Ecto neural progenitor cell (in vitro differentiated cells): ENCODE data around the gene PRKCD.
"Not testable (repeated sequence)": the region's sequence is repeated elsewhere in the genome, so short reads cannot be mapped to it uniquely, and the experiment has no call there.

ENCODE experiments used
- DNase-seq: peaks from one replicate; pipeline ENCODE4 v3.0.0-alpha.2; 2018; ENCODE audit warnings: low spot score

The PRKCD gene

DNA sequence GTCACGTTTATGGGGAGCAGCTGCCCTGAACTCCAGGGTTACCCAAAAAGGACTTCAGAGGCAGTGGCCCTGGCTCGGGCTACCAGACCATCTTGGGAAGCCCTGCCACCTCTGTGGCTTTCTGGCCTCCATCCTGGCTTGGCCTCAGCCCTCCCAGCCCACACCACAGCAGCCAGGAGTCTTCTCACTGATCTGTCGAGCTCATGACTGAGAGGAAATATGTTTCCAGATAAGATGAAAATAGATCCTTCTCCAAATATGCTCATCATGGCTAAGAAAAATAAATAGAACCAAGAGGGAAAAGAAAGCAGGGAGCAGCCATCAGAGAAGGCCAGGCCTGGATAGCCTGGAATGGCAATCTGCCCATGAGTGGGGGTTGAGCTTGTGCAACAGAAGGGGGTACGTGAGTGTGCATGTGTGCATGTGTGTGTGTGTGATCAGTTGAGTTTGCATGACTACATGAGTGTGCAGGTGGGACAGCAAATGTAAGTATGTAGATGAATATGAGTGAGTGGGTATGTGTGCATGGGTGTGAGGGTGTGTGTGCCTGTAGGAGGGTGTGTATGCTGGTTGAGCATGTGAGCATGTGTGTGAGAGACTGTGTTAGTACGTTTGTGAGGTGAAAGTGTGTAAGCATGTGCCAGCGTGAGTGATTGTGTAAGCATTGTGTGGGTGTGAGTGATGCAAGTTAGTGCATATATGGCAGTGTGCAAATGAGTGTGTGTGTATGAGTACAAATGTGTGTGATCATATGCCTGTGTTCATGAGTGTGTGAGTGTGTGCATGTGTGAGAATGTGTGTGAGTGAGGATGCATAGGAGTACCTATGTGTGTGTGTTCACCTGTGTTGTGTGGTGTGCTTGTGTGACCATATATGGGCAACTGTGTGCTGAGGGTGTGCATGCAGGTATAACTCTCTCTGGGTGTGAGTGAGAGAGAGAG, 20.8 kb upstream of the PRKCD start:
- no peak for DNase-seq

DNA sequence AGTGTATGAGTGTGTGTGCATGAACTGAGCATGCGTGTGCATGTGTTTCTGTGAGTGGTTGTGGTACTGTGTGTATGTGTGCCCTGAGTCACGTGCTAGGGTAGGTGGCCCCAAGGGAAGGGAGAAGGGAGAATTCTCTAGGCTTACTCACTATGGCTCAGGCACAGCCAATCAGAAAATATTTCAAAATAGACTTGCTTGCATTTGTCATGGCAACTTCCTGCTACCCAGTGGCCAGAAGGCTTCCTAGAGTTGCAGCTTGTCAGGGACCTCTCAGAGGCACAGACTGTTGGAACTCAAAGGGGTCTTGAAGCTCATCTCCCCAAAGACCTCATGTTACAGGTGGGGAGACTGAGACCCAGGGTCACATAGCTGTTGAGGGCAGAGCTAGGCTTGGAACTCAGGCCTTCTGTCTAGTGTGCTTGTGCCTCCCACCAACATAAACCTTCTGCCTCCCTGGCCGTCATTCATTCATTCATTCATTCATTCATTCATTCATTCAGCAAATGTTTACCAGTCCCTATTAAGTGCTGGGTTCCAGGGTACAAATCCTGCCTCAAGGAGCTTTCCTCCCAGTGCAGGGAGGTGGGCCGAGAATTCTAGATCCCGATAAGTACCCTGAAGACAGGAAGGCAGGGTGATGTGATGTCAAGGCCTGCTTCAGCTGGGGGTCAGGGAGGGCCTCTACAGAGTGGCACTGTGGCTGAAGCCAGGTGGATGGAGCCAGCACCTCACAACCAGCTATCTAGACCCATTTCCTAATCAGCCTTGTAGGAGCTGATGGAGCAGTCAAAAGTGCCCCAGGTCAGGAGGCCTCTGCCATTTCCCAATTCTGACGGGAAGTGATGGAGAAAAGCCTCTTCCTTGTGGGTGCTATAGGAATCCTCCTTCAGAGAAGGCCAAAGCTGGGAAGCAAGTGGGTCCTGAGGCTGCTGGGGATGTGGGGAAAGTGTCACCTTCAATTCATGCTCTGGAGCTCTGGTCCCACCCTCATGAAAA, 19.9 kb upstream of the PRKCD start:
- DNase-seq = no peak

DNA sequence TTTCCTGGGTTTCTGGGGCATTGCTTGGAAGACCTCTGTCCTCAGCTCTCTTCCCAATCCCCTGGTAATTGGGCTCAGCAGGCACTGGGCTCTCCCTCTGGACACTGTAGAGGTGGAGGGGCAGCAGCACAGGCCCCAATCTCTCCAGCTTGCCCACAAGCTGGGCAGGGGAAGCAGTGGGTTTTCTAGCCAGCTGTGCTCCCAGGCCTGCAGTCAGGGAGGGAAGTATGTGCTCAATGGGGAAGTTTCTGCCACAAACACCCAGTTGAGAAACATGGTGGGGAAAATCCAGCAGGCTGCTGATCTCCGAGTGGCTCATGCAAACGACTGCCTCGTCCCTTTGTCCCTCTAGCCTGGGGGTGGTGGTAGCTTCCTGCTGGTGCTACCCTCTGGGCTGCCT, 18.0 kb upstream of the PRKCD start:
- no peak for DNase-seq

DNA sequence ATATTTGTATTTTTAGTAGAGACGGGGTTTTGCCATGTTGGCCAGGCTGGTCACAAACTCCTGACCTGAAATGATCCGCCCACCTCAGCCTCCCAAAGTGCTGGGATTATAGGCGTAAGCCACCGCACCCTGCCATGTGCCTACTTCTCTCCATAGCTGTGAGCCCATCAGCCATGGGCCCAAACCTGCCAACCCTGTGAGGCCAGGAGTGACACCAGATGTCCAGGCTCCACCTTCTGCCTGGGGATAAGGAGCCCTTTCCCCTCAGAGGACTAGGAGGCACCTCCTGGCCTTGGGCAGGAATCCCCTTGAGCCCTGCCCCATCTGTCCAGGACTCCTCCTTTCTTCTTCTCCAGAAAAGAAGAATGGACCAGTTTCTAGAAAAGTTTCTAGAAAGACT, 16.6 kb upstream of the PRKCD start:
- DNase-seq = no peak

DNA sequence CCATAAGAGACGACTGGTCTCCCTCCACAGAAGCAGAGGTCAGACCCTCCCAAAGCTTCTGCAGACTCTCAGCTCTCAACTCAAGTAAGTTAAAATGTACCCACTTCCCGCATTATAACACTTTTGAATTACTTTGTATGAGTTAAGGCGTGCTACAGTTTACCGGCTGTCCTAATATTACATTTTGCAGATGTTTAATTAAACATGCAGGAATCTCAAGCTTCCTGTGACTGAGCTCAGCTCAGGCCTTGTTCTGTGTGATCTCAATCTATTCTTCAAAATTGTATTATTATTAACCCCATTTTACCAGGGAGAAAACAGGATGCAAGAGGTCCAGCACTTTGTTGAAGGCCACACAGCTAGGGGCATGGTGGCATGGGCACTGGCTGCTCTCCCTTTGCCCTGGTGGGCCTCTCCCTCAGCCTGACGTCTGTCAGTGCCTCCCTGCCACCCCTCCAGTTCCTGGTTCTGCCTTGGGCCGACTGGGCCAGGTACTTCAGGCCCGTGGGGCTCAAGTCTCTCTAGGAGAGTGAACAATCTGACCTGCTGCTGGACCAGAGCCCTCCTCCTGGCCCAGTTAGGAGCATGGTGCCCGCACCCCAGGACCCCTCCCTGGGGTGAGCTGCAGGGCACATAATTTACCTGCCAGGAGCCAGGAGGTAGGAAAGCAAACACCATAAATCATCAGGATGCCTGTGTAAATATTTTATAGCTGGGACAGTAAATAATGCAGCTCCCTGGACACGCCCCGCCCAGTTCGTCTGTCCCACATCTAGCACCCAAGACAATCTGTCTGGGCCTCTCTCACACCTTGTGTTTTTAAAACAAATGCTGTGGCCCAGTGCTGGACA, 15.9 kb upstream of the PRKCD start:
- DNase-seq = no peak

DNA sequence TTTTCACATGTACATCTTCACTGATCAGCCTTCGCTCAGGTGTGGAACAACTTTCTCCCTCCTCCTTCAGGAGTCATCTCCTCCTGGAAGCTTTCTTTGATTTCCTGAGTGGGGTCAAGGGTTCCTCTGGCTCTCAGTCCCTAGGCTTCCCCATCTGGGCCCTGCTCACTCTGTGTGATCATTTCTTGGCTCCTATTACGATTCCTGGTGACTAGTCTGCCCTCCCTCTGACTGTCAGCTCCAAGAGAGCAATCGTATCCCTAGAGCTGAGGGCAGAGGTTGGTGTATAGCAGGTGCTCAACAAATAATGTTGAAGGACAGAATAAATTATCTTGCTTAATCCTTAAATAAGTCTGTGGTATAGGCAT, 15.3 kb upstream of the PRKCD start:
- no peak for DNase-seq

DNA sequence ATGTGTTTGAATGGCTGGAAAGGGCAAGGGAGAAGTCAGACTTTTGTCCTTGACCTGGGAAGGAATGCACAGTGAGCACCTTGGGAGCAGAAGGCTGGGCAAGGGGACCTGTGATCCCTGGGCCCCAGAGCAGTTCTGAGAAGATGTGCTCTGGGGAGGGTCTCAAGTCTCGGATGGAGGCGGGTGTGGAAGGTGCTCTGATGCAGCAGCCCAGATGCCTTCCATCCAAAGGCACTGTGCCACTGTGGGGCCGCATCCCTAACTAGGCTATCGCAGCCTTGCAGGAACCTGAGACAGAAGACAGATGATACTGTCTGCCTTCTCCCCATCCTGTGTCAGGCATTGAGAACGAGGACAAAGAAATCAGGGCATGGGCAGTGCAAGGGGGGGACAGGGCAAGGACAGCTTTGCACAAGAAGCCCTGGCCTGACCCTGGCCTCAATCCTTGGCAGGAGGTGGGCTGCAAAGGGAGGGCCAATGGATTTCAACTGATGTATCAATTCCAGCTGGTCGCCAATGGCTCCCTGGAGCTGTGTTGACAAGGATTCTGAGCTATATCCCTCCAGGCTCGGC, 14.6 kb upstream of the PRKCD start:
- no peak for DNase-seq

DNA sequence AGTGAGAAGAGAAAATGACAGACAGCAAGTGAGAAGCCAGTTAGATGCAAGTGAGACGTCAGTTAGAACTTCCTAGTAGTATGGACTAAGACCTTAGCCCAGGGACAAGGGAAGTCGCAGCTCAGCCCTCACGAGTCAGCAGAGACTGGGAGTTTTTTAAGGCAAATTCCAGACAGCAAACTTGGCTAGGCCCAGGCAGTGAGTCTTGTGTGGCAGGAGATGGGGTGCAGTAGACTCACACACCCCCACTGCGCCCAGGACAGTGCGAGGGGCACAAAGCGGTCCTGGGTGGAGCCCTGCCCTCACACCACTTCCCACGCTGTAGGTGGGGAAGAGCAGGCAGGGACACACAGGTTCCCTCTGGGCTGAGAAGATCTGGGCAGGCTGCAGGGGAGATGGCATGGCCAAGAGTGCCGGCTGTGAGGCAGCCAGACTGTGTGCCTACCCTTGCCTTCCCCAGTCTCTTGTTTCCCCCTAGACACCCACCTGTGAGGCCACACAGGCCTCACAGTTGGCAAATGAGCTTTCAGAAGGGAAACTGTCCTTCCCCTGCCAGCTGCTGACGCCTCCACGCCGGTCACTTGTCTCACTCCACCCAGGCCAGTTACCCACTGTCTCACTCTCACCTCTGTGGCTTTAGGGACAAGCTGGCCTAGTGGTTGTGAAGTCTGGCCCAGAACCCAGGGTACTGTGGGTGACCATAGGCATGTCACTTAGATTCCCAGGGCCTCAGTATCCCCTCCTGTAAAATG, 13.7 kb upstream of the PRKCD start:
- DNase-seq = no peak

DNA sequence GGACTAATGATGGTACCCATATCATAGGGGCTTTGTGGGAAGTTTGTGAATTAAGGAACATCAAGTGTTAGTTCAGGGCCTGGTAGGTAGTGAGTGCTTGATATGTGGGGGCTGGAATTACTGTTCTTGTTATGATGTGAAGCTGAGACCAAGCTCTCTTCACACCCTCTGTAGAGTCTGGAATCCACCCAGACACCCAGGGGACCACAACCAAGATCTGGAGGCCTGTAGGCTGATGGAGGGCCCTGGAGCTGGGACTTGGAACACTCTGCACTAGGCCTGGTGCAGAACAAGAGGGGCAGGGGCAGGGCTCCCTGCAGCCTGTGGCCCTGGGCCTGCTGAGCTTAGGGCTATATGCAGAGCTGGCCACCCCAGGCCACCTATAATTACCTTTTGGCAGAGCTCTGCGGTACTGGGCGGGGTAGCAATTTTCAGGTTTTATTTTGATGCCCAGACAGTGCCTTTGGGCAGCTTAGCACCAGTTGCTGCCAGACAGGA, 13.1 kb upstream of the PRKCD start:
- DNase-seq = no peak

DNA sequence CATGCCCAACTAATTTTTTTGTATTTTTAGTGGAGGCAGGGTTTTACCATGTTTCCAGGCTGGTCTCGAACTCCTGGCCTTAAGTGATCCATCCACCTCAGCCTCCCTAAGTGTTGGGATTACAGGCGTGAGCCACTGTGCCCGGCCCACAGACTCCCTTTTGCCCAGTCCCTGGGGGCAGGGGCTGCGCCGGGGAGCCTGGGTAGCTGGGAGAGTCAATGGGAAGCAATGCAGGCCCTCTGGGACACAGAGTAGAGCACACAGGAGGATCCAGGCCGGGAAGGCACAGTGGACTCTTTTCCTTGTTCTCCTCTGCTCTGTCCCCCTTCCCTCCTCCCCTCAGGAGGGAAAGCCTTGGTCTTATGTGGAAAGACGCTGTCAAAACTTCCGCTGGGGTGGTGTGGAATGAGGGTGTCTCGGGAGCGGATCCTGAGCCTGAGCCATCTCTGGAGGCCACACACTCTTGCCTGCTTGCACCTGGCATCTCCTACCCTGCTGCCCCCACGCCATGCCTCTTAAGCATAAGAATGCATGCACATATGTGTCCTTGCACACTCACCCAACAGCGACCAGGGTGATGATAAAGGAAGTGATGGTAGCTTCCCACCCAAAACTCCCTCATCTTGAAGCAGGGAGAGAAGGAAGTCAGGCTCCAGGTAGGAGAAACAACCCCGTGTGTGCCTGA, 11.9 kb upstream of the PRKCD start:
- DNase-seq = no peak

DNA sequence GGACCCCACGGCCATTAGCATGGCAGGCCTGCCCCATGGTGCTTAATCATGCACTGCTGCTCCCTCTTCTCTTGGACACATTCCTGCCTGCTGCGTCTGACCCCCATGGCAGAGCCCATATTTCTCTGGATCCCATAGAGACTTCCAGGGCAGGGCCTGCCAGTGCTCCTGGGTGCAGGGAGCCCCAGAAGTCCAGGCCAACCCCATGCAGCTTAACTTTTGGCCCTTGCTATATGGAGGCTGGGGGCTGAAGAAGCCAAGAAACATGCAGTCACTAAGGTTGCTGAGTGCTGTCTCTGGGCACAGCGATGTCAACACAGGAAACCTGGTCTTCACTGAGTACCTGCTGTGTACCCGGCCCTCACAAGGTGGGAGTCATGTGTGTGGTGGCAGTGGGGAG, 11.3 kb upstream of the PRKCD start:
- DNase-seq = no peak

DNA sequence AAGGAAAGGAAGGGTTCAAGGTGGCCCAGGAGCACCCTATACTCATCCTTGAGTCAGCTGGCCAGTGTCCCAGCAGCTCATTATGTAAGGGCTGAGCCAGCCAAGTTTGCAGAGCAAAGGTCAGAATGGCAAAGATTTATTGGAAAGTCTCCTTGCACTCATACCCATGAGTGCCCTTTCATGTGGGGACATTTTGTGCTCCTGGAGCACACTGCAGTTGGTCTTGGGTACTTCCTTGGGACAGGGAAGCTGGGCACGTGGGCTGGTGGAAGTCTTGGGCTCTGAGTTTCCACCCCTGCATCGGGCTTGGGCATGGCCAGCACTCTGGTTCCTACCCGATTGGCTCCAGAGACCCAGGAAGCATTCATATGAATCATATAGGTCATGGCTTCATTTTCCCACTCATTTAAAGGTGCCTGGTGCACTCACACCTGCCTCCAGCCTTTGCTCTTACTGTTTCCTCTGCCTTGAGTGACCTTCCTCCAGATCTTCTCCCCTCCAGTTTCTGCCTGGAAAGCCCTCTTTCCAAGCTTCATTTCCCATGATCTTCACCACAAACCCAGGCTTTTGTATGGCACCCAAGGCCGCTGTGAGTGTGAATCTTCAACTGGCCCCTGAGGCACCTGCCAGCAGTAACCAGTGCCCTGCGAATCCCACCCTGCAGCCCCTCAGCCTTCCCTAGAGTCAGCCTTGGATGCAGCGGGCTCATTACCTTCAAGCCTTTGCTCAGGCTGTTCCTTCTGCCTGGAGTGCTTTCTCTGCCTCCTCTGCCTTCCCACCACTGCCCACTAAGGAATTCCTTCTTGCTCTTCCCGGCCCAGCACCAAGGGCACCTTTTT, 10.5 kb upstream of the PRKCD start:
- no peak for DNase-seq

DNA sequence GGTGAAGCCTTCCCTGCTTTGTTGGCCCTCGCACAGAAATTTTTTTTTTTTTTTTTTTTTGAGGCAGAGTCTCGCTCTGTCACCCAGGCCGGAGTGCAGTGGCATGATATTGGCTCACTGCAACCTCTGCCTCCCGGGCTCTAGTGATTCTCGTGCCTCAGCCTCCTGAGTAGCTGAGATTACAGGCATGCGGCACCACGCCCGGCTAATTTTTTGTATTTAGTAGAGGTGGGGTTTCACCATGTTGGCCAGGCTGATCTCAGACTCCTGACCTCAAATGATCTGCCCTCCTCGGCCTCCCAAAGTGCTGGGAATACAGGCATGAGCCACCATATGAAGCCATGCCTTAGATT, 9.9 kb upstream of the PRKCD start:
- DNase-seq = not testable (repeated sequence)

DNA sequence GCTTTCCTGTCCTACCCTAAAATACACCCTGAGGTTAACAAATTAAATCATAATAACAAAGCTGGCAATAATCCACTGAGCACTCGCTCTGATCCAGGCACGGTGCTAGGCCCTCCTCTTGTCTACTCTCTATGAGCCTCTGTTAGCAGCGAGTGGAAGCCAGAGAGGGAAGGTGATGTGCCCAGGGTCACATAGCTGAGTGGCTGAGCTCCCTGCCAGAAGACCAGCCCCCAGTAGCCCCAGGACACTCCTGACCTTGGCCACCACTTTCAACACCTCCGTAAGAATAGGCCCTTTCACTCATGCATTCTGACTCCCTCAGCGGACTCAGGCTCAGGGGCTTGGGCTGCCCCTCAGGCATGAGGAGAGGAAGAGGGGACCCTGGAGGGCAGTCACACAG, 9.5 kb upstream of the PRKCD start:
- DNase-seq = no peak

DNA sequence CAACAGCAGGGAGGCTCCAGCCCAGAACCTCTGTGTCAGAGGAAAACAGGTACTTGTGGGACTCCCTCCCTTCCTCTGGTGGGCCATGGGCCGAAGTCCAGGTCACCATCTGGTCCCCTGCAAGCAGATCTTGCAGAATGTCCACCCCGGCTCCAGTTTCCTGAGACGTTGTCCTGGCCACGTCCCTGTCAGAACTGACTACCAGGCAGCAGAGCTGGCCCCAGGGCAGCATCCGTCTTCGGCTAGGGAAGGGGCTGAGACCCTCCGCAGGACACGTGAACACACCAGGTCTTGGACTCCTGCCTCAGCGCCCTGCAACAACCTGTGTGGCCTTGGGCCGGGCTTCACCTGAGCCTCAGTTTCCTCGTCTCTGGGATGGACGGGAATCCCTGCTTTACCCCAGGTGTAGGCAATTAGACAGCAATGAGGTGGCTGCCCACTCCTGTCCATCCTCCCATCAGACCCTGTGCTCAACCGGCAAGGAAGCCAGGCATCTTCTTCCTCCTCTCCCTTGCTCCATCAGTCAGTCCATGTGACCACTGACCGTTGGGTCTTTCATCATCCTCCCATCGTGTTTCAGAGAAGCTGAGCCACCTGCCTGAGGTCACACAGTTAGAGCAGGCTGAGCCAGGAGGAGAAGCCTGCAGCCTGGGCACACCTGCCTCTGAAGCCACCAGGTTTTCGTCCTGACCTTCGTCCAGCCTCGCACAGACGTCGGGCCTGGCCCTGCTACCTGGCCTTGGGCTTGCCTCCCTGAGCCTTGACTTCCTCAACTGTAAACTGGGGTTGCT, 8.9 kb upstream of the PRKCD start:
- DNase-seq = no peak

DNA sequence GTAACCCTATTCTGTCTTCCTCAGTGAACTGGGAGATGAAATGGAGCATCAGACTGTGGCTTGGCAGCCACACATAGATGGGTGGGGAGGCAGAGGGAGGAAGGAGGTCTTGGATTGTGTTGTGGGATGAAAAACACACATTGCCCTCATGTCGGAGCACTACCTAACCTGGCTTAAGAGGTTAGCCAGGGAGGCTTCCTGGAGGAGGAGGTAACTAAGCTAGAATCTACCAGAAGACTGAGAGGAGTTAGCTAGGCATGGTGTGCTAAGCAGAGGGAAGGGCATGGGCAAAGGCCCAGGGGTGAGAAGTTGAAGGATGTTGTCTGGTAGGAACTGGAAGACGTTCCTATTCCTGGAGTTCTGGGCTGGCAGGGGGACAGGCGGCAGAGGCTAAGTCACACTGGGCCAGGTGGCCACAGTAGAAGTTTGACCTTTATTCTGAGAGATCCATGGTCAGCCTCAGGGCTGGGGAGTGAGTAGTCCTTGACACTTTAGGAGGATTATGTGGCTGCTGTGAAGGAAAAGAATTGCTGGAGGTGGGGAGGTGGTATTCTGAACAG, 7.7 kb upstream of the PRKCD start:
- no peak for DNase-seq

DNA sequence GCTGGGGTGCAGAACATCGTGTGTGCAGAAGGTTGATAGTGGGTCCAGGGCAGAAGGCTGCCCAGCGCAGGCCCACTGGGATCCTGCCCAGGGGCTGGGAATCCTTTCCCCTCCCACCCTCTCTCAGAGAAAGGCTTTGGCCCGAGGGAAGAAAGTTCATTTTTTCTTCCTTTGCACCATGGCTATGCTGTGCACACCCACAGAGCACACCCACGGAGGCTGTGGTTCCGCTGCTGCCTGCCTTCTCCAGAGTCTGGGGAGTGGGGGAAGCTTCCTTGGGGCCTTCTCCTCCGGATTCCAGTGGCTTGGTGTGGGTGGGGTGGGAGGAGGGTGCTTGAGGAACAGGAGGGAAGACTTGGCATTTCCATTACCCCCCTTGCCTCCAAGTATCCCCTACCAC, 7.0 kb upstream of the PRKCD start:
- no peak for DNase-seq

DNA sequence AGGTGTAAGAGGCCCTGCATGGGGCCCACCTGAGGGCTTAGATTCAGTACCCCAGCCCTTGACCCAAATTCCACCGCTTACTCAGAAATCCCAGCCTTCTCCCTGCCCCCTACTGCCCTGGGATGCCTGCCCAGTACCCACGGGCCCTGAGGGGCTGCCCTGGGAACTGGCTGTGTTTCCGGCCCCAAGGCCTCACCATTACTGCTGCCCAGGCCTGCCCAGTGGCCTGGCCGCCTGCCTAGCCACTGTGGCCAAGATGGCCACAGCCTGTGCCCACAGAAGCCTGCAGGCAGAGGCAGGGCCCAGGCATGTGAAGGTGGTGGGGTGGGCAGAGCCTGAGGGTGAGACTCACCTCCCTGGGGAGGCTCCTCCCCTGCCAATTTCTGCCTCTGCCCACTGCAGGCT, 6.1 kb upstream of the PRKCD start:
- DNase-seq = no peak
